NCI-H2196 treated with DMSO at 0.1 percent for 48 hours (cell line): ENCODE results near the gene ZNF618.

Experiments
- DNase-seq: peaks from one replicate; lab custom pipeline; 2025; ENCODE audit not compliant: unreplicated experiment; lab: John Stamatoyannopoulos, UW

The ZNF618 gene

DNA sequence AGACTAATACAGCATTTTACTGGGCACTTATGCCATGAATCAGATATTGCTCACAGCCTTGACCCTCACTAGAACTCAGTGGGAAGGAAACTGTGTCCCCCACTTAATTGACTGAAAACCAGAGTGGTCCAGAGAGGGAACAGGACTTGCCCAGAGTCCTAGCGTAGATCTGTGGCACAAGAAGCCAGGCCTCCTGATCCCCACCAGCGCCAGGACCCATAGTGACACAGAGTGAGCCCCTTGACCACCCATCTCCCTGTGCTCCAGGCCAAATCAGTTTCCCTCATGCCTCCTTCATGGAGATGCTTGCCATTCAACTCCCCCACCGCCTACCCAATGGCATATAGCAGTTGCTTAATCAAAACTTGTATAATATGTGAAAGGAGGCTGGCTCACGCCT, 214.7 kb downstream of the ZNF618 start:
- no peak for DNase-seq

- DNase-seq = no peak
These were observed 215.6 kb downstream of the ZNF618 start for GRCh38 chr9:114091711-114092110.

GRCh38 chr9:114092336-114092735, 216.2 kb downstream of the ZNF618 start:
- no peak for DNase-seq

DNA sequence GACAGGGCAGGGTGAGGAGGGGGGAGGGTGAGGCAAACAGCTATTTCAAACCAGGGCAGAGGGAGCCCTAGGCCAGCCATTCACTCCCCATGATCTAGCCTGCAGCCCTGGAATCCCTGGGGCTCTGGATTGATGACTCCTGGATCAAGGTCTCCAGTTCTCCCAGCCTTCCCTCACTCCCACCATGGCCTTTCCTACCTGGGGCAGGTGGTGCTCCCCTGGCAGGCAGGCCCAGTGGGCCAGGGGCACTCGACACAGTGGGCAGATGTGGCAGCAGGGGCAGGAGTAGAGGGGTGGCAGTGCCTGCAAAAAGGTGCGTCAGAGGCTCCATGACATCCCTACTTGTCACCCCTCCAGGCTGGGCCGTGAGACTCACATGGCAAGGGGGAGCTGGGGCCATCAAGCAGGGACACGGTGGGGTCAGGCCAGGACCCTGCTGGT, 216.9 kb downstream of the ZNF618 start:
- DNase-seq = no peak

- no peak for DNase-seq
These were observed 217.8 kb downstream of the ZNF618 start for GRCh38 chr9:114093761-114094505.

- DNase-seq = no peak
These were observed 218.9 kb downstream of the ZNF618 start for GRCh38 chr9:114094971-114095370.

DNA sequence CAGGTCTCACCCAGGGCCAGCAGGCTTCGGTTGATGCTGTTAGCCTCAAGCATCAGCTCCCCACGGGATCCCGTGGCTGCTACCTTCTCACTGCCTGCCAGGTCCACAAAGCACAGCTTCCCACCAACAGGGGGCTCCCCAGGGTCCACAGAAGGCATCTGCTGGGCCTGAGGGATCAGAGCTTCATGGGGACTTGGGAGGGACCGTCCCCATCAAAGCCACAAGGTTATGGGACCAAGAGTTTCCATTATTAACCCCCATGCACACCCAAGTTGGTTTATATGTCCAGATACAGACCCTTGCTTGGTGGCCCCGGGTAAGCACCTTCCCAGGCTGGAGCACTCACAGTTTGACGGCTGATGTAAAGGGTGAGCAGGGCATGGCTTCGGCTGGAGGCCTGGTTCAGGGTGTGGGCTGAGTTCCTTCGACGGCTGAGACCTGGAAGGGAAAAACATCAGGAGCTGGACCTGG, 220.0 kb downstream of the ZNF618 start:
- no peak for DNase-seq

- no peak for DNase-seq
These were observed 220.9 kb downstream of the ZNF618 start for GRCh38 chr9:114096866-114097612.

DNA sequence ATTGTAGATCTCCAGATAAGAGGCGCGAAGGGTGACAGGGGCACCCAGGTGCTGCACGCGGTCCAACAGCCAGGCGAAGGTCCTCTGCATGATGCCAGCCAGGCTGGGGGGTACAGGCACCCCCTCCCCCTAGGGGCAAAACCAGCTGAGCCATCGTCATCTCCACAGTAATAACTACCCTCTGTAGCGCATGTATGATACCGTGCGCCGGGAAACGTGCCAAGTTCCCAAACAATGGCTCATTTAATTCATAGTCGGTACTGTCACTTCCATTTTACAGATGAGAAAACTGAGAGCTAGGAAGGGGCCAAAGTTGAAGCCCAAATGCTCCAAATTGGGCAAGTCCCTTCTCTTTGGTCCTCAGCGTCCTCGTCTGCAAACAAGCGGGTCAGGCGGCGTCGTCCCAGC, 221.5 kb downstream of the ZNF618 start:
- DNase-seq = no peak

GRCh38 chr9:114098021-114098935, 222.2 kb downstream of the ZNF618 start:
- no peak for DNase-seq

DNA sequence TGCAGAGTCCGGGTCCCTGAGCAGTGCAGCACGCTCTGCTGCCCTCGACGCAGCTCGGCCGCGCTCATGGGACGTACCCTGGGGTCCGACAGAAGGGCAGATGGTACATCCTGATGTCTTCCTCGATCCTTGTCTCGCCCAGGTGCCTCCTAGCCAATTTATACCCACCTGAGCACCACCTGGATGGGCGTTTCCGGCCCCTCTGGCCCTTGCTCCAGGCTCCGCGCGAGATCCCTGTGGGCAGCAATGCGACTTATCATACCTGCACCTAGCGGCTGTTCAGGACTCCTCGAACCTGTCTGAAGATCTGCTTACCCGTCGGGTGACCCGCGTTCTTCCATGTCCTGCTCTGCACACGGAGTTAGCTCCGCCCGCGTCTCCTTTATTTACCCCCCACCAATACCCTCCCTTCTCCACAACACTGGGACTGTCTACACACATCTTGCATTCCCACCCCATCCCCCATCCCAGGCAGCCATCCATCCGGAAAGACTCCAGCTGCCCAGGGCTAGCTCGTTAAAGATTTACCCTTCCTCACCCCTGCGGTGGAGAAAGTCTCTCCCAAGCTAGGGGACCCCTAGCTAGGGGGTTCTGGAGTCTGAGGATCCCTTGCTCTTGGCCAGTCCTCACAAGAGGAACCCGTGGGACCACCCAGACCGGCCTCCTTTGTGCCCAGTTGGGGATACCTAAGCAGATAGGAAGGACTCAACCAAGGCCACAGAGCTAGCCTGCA, 223.0 kb downstream of the ZNF618 start, which contains the start of gene KIF12:
Gene KIF12, minus strand, starts transcription at position 357 of the 733 bp plus-strand sequence. Its CDS starts 16 bp downstream, at position 341.
- DNase-seq = no peak

- no peak for DNase-seq
These were observed 223.7 kb downstream of the ZNF618 start for GRCh38 chr9:114099669-114100270.

DNA sequence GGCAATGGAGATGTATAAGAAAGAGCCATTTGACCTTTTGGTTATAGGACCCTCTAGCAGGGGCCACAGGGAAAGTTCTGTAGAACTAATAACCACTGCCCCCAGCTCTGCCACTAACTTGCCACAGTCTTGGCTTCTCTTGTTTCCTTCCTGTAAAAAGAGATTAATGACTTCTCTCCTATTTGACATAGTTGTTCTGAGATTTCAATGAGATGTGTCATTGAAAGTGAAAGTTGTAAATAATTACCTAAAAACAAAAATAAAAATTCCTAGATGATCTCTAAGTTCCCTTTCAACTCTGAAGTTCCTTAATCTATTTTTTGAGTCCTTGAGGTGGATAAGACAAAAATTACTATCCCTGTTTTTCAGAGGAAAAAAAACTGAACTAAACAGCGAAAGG, 224.4 kb downstream of the ZNF618 start:
- no peak for DNase-seq

DNA sequence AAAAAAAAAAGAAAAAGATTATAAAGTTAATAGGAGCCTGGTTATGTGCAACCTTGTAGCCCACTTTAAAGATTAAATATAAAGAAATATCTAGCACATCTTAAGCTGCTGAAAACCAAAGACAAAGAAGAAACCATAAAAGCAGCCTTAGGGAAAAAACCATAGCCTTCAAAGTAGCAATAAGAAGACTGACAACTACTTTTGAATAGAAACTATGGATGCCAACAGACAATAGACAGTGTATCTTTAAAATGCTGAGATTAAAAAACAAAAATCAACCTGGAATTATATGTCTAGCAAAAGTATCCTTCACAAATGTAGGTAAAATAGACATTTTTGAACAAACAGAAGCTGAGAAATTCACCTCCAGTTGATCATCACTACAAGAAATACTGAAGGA, 226.4 kb downstream of the ZNF618 start:
- no peak for DNase-seq

DNA sequence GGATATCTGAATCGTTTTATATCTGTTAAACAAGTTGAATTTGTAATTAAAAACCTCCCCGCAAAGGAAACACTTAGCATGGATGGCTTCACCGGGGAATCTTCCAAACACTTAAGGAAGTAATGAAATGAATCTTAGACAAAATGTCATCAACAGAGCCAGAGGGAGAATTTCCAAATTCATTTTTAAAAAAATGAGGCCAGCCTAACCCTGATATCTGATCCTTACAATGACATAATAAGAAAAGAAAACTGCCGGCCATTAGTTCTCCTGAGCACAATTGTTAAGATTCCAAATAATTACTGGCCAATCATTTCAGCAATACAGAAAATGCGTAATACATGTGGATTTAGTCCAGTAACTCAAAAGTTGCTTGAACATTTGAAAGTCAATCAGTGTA, 229.1 kb downstream of the ZNF618 start:
- DNase-seq = no peak
